ENCODE results near the gene METTL4. TPM values are rescaled to one million over a fixed set of nuclear protein-coding genes. Genes with fewer than 3 reads are reported as not detected.

The METTL4 gene
- total and polyA plus RNA-seq, 2 of the 8 experiments (the other 6 are each of a cell fraction or from before 2014, with no cell fraction given) = 8.5 to 11.5 TPM

DNA sequence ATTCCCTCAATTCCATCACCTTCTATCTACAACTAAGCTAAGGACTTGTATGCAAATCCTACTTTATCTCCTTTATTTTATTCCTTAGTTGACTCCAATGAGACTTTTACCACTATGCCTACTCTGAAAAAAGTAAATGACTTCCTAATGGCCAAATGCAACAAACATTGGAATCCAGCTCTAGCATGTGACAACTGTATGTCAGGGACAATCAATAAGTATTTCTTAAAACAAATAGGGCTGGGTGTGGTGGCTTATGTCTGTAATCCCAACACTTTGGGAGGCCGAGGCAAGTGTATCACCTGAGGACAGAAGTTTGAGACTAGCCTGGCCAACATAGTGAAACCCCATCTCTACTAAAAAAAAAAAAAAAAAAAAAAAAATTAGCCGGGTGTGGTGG lies 21.8 kb downstream of the METTL4 start (continued):
- TF ChIP-seq CHD7 (IDR thresholded peaks at IDR 0.05; ENCODE audit: insufficient replicate concordance, low read length) = no peak
- no peak for TF ChIP-seq KDM1A (IDR thresholded peaks at IDR 0.05; ENCODE audit: borderline replicate concordance, low read length)
- no peak for TF ChIP-seq SP1 (IDR thresholded peaks at IDR 0.05; ENCODE audit: low read depth, low read length)
- no peak for TF ChIP-seq RFX5 (IDR thresholded peaks at IDR 0.05; ENCODE audit: borderline replicate concordance, low read depth, low read length)

Measured in H1 (cell line).